HepG2 (cell line): ENCODE measurements around the gene PLCB1. TPM values are rescaled to one million over a fixed set of nuclear protein-coding genes. Genes with fewer than 3 reads are reported as not detected.

Experiments used
- AKAP8 ChIP-seq: sonication (generic); formaldehyde crosslinking; IDR thresholded peaks from 2 replicates; pipeline ENCODE4 v1.5.1; 2020; ENCODE audit warnings: mild to moderate bottlenecking, missing genetic modification reagents
- CCDC6 ChIP-seq: sonication (generic); formaldehyde crosslinking; IDR thresholded peaks from 2 replicates; pipeline ENCODE4 v1.8.1; 2022; ENCODE audit warnings: mild to moderate bottlenecking, missing genetic modification reagents, moderate library complexity
- HNF4G ChIP-seq, 2 experiments: sonication (generic) in 1 of 2; formaldehyde crosslinking in 1 of 2; IDR thresholded peaks; 2 replicates each; pipeline versions ENCODE4 v1.4.0 to v1.6.1; 2011 to 2020; ENCODE audit warnings: borderline replicate concordance in 2 of 2, low read depth in 2 of 2, mild to moderate bottlenecking in 2 of 2, low read length in 1 of 2, missing genetic modification reagents in 1 of 2, moderate library complexity in 1 of 2
- IRF2 ChIP-seq: IDR thresholded peaks from 2 replicates; pipeline ENCODE4 v1.6.1; 2018; ENCODE audit warnings: missing genetic modification reagents, missing compliant biosample characterization
- LCORL ChIP-seq, 2 experiments: fragments of 450-650 bp in 1 of 2; sonication (generic) in 1 of 2; formaldehyde crosslinking in 1 of 2; IDR thresholded peaks; 2 replicates each; pipeline versions ENCODE4 v1.5.0 to v1.6.1; 2017 to 2020; ENCODE audit warnings: antibody characterized with exemption in 1 of 2, missing genetic modification reagents in 1 of 2
- MIER2 ChIP-seq: IDR thresholded peaks from 2 replicates; pipeline ENCODE4 v1.6.1; 2016; ENCODE audit warnings: missing biosample characterization, missing genetic modification reagents
- NR2F2 ChIP-seq: IDR thresholded peaks from 2 replicates; pipeline ENCODE4 v1.6.1; 2012; ENCODE audit warnings: low read depth, inconsistent platforms, borderline replicate concordance
- RELA ChIP-seq: sonication (generic); formaldehyde crosslinking; IDR thresholded peaks from 2 replicates; pipeline ENCODE4 v1.4.0; 2020; ENCODE audit warnings: missing genetic modification reagents
- SALL1 ChIP-seq: sonication (generic); formaldehyde crosslinking; IDR thresholded peaks from 2 replicates; pipeline ENCODE4 v1.8.0; 2022; ENCODE audit warnings: mild to moderate bottlenecking, missing genetic modification reagents
- YY1 ChIP-seq: IDR thresholded peaks from 2 replicates; pipeline ENCODE4 v1.6.1; 2011; ENCODE audit warnings: low read length, low read depth, moderate library complexity, mild to moderate bottlenecking; ENCODE audit not compliant: insufficient read depth, insufficient replicate concordance
- ZBTB21 ChIP-seq: sonication (generic); formaldehyde crosslinking; IDR thresholded peaks from 2 replicates; pipeline ENCODE4 v1.4.0; 2020; ENCODE audit warnings: missing genetic modification reagents
- ZBTB7B ChIP-seq: sonication (generic); formaldehyde crosslinking; IDR thresholded peaks from 2 replicates; pipeline ENCODE4 v1.4.0; 2020; ENCODE audit warnings: missing genetic modification reagents
- ZFP36L2 ChIP-seq: sonication (generic); formaldehyde crosslinking; IDR thresholded peaks from 2 replicates; pipeline ENCODE4 v1.4.0; 2020; ENCODE audit warnings: missing genetic modification reagents
- ZNF292 ChIP-seq: sonication (generic); formaldehyde crosslinking; IDR thresholded peaks from 2 replicates; pipeline ENCODE4 v1.8.1; 2022; ENCODE audit warnings: mild to moderate bottlenecking, low read depth, missing genetic modification reagents, borderline replicate concordance
- polyA plus RNA-seq, 8 experiments: library from polyadenylated mRNA; depleted of rRNA in 3 of 8; stranded (reverse) in 7 of 8; unstranded in 1 of 8; fragments of >200 nt; fragmentation: Illumina TruSeq in 4 of 8; extraction: Trizol in 4 of 8; gene quantifications; 2 replicates each; pipeline versions ENCODE4 v1.2.1 to v1.2.3, GENCODE V29; 2011 to 2016; ENCODE audit warnings: low read depth in 4 of 8, missing spikeins in 1 of 8, mixed read lengths in 1 of 8; ENCODE audit not compliant: insufficient read depth in 1 of 8
- total RNA-seq, 5 experiments: library from RNA; depleted of rRNA; stranded (reverse); fragments of >200 nt; fragmentation: Illumina TruSeq; extraction: Trizol; gene quantifications; 2 replicates each; pipeline ENCODE4 v1.2.3, GENCODE V29; 2016; ENCODE audit warnings: low read depth in 1 of 5
- TF ChIP-seq, protein P1 (sequence below): IDR thresholded peaks from 2 replicates; pipeline ENCODE4 v1.6.1; 2016; ENCODE audit warnings: missing genetic modification reagents, missing compliant biosample characterization
- TF ChIP-seq, protein P2 (sequence below): sonication (generic); formaldehyde crosslinking; IDR thresholded peaks from 2 replicates; pipeline ENCODE4 v1.4.0; 2020; ENCODE audit warnings: mild to moderate bottlenecking, missing genetic modification reagents
- TF ChIP-seq, protein P3 (sequence below): sonication (generic); formaldehyde crosslinking; IDR thresholded peaks from 2 replicates; pipeline ENCODE4 v1.4.0; 2020; ENCODE audit warnings: mild to moderate bottlenecking, low read depth, missing genetic modification reagents

The PLCB1 gene
- total and polyA plus RNA-seq, 2 of the 13 experiments (the other 11 are each of a cell fraction or from before 2014, with no cell fraction given) = 42.4 to 55.9 TPM

DNA sequence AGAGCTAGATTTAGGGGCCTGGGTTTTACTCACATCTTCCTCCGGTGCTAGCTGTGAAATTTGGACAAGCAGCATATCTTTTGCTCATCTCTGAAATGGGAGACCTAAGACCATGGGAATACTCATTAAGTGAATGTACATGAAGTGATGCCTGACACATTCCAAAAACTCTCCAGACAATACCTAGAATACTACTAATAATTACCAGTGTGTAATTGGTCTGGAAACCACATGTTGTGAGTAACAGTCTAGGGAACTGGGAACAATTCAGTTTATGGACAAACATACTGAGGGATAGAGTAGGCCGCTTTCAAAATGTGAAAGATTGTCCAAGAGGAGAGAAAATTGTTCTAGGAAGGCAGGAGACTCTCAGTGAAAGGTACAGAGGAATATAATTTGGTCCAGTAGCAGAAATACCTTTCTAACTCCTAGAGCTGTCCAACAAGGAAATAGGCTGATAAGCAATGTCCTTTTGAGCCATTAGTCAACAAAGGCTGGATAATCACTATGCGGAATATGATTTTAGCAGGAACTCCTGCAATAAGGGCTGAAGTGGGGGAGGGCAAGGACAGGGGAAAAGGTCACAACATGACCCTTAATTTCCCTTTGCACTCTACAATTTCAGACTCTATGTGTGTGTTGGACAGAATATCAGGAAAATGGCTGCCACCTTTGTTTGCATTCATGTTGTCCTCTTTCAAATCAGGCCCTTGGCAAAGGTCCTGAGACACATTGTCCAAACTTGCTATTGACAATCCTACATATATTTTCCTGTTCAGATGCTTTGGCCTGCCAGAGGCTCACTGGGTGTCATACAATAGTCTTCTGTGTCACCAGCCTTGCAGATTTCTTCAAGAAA is 315.4 kb downstream of the PLCB1 start (continued):
- TF ChIP-seq SALL1 (CRISPR knock-in tag) (peak; percentile 87; the same call in 1 of the 2 replicates), NR2F2 (peak; percentile 79; the same call in 1 of the 2 replicates), ZBTB7B (CRISPR knock-in tag) (peak; percentile 30; the same call in 1 of the 2 replicates), ZBTB21 (CRISPR knock-in tag) (no peak), AKAP8 (CRISPR knock-in tag) (0 out of 2 replicates have a peak, but pooled peaks have one; percentile 38), IRF2 (CRISPR knock-in tag) (peak; percentile 51; the same call in 1 of the 2 replicates), YY1 (peak; percentile 64), RELA (CRISPR knock-in tag) (no peak), CCDC6 (CRISPR knock-in tag) (no peak), ZNF292 (peak; percentile 77; the same call in 1 of the 2 replicates), ZFP36L2 (no peak), MIER2 (CRISPR knock-in tag) (peak; percentile 94), LCORL (IDR thresholded peaks at IDR 0.05) (no peak), LCORL (CRISPR knock-in tag; IDR thresholded peaks at IDR 0.05) (0 out of 2 replicates have a peak, but pooled peaks have one; percentile 23), HNF4G (IDR thresholded peaks at IDR 0.05; ENCODE audit: borderline replicate concordance, low read depth, low read length) (peak; percentile 64; the same call in 1 of the 2 replicates), HNF4G (CRISPR knock-in tag; IDR thresholded peaks at IDR 0.05; ENCODE audit: borderline replicate concordance, low read depth) (no peak)
- TF ChIP-seq, protein P1, sequence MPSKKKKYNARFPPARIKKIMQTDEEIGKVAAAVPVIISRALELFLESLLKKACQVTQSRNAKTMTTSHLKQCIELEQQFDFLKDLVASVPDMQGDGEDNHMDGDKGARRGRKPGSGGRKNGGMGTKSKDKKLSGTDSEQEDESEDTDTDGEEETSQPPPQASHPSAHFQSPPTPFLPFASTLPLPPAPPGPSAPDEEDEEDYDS (CRISPR knock-in tag) = 0 out of 2 replicates have a peak, but pooled peaks have one; percentile 30
- TF ChIP-seq, protein P2, sequence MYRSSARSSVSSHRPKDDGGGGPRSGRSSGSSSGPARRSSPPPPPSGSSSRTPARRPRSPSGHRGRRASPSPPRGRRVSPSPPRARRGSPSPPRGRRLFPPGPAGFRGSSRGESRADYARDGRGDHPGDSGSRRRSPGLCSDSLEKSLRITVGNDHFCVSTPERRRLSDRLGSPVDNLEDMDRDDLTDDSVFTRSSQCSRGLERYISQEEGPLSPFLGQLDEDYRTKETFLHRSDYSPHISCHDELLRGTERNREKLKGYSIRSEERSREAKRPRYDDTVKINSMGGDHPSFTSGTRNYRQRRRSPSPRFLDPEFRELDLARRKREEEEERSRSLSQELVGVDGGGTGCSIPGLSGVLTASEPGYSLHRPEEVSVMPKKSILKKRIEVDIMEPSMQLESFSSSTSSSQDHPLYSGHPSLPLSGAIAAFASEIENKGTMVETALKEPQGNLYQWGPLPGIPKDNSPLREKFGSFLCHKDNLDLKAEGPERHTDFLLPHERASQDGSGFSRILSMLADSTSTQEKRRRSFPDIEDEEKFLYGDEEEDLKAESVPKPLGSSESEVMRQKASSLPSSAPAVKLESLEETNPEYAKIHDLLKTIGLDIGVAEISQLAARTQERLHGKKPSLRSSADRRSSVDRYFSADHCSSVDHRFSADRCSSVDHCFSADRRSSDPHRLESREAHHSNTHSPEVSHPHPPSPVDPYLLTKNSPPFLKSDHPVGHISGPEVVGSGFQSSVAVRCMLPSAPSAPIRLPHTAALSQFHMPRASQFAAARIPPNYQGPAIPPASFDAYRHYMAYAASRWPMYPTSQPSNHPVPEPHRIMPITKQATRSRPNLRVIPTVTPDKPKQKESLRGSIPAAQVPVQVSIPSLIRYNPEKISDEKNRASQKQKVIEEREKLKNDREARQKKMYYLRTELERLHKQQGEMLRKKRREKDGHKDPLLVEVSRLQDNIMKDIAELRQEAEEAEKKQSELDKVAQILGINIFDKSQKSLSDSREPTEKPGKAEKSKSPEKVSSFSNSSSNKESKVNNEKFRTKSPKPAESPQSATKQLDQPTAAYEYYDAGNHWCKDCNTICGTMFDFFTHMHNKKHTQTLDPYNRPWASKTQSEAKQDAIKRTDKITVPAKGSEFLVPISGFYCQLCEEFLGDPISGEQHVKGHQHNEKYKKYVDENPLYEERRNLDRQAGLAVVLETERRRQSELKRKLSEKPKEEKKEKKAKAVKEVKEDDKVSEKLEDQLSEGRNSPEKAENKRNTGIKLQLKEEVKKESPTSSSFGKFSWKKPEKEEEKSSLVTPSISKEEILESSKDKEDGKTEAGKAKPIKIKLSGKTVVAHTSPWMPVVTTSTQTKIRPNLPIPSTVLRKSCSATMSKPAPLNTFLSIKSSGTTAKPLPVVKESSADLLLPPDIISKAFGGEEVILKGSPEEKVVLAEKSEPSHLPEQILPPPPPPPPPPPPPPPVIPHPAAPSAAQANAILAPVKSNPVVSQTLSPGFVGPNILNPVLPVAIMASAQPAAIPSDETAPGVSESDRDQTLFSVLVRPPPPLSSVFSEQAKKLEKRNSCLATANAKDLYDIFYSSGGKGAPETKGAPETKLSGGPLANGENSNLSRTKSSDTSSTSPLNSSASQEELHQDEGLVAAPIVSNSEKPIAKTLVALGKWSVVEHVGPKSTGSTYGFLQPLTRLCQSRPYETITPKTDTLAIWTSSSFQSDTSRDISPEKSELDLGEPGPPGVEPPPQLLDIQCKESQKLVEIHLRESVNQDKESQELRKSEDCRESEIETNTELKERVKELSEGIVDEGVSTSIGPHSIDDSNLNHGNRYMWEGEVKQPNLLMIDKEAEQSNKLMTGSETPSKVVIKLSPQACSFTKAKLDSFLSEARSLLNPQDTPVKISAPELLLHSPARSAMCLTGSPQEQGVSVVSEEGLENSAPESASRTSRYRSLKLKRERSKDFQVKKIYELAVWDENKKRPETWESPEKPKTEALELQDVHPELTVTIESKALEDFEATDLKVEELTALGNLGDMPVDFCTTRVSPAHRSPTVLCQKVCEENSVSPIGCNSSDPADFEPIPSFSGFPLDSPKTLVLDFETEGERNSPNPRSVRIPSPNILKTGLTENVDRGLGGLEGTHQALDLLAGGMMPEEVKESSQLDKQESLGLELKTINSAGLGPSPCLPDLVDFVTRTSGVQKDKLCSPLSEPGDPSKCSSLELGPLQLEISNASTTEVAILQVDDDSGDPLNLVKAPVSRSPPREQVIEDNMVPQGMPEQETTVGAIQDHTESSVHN (CRISPR knock-in tag) = no peak
- TF ChIP-seq, protein P3, sequence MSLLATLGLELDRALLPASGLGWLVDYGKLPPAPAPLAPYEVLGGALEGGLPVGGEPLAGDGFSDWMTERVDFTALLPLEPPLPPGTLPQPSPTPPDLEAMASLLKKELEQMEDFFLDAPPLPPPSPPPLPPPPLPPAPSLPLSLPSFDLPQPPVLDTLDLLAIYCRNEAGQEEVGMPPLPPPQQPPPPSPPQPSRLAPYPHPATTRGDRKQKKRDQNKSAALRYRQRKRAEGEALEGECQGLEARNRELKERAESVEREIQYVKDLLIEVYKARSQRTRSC (CRISPR knock-in tag) = no peak
